IPS-15b (cell line): ENCODE measurements around the gene APMAP.

ENCODE experiments used
- H3K27me3 ChIP-seq: one replicate; pipeline ENCODE4 v1.6.1; 2013; ENCODE audit warnings: low read length; ENCODE audit not compliant: control insufficient read depth, insufficient read depth
- H3K36me3 ChIP-seq: one replicate; pipeline ENCODE4 v1.6.1; 2013; ENCODE audit warnings: low read length; ENCODE audit not compliant: control insufficient read depth, insufficient read depth
- H3K4me1 ChIP-seq: one replicate; pipeline ENCODE4 v1.6.1; 2013; ENCODE audit warnings: mild to moderate bottlenecking, low read length; ENCODE audit not compliant: control insufficient read depth, insufficient read depth
- H3K4me3 ChIP-seq: one replicate; pipeline ENCODE4 v1.5.1; 2013; ENCODE audit warnings: low read depth, low read length
- H3K9ac ChIP-seq: one replicate; pipeline ENCODE4 v1.6.1; 2013; ENCODE audit warnings: low read depth, mild to moderate bottlenecking, low read length
- H3K9me3 ChIP-seq: one replicate; pipeline ENCODE4 v1.6.1; 2013; ENCODE audit warnings: mild to moderate bottlenecking, low read length; ENCODE audit not compliant: control insufficient read depth, insufficient read depth

Gene APMAP

DNA sequence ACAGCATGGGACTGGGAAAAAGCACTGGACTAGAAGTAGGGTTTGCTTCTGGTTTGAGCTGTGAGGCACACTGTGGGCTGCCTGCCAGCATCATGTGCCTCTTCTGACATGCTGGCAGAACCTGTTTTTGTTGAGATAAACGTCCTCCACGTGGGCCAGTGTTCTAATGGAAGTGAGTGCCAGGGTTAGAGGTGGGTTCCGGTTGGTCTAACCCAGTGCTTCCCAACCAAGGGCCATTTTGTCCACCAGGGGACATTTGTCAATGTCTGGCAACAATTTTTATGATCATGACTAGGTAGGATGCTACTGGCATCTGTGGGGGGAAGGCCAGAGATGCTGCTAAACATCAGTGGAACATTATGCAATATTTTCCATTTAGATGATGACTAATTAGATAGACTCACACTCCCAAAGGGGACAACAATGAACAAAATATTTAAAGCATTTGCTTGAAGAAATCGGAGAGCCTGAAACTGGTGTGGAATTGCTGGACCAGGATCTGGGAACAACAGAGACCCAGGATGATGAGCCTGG lies 7.8 kb upstream of the APMAP start:
- H3K4me1 ChIP-seq = peaks cover 2% of the 10 kb centered on the region
- H3K9me3 ChIP-seq = no peaks in the 10 kb centered on the region
- no peak overlapping the region for H3K9ac ChIP-seq
- H3K27me3 ChIP-seq = no peaks in the 10 kb centered on the region
- H3K4me3 ChIP-seq = no peak overlapping the region
- H3K36me3 ChIP-seq = no peaks in the 10 kb centered on the region

DNA sequence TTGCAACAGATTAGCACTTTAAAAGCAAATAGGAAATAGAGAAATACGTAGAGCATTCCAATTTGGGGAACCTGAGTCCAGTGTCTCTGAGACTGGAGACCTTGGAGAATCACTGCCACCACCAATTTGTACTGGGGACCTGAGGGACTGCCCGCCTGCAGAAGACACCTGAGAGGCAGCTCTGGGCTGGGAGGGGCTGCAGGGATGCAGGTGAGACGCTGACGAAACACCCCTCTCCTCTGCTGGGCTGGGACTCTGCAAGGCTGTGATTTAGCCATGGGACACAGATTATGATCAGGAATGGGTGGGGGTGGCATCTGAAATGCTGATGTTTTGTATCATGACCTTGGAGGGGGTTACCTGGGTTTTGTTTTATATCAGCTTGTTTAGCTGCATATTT lies 7.0 kb upstream of the APMAP start:
- Histone ChIP-seq H3K4me3 (no peak overlapping the region), H3K27me3 (no peaks in the 10 kb centered on the region), H3K36me3 (no peaks in the 10 kb centered on the region), H3K9me3 (no peaks in the 10 kb centered on the region), H3K4me1 (peaks cover 2% of the 10 kb centered on the region), H3K9ac (no peak overlapping the region)

DNA sequence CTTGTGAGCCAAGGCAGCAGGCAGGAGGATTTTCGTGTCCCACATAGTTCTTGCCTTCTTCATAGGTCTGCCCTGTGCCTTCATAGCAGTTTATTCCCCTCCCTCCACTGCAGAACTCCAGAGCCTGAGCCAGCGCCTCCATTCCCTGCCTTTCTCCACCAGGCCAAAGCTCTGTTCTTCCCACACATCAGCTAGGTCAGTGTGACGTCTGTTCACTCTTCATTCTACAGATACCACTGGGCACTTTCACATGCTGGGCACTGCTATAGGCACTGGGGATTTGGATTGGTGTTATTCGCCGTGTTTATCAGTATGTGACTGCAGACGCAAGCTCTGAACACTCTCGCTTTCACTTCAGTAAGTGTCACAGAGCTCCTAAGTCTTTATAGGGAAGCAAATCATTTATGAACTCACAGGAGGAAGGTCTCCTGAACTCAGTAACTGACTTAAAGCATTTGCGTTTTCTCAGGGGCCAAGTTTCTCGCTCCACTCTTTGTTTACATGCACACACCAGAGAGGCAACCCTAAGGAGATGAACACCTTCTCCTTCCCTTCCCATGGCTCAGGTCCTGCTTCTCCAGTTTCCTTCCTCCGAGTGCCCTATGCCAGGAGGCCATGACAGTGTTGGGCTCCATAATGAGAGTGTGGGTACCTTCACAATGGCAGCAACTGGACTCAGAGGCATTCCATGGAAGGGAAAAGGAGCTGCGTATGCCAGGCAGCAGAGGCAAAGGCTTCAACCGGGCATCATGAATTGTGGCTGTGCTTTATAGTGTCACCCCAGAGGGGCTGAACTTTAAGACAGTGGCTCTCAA lies 6.3 kb upstream of the APMAP start:
- peaks cover 5% of the 10 kb centered on the region for H3K27me3 ChIP-seq
- no peaks in the 10 kb centered on the region for H3K36me3 ChIP-seq
- H3K9me3 ChIP-seq = no peaks in the 10 kb centered on the region
- H3K9ac ChIP-seq = no peak overlapping the region
- H3K4me3 ChIP-seq = no peak overlapping the region
- peaks cover 2% of the 10 kb centered on the region for H3K4me1 ChIP-seq

DNA sequence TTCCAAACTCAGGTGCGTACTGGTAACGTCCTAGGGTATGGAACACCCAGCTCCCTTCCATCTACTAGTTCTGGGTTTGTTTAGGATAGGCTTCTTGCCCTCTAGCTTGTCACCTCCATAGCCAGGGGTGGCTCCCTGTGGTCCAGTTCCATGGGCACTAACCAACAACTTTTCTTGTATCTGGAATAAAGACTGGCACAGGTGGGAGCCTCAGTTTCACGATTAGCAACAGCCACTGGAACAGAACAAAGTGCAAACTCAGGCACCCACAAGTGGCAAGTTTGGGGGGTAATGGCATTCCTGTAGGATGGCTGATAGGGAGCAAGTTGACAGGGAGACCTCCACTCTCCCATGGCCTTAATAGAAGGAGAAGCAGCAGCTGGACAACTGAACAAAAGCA lies 5.6 kb upstream of the APMAP start:
- no peak overlapping the region for H3K4me3 ChIP-seq
- peaks cover 5% of the 10 kb centered on the region for H3K27me3 ChIP-seq
- H3K9me3 ChIP-seq = no peaks in the 10 kb centered on the region
- peaks cover 2% of the 10 kb centered on the region for H3K4me1 ChIP-seq
- no peak overlapping the region for H3K9ac ChIP-seq
- H3K36me3 ChIP-seq = no peaks in the 10 kb centered on the region

DNA sequence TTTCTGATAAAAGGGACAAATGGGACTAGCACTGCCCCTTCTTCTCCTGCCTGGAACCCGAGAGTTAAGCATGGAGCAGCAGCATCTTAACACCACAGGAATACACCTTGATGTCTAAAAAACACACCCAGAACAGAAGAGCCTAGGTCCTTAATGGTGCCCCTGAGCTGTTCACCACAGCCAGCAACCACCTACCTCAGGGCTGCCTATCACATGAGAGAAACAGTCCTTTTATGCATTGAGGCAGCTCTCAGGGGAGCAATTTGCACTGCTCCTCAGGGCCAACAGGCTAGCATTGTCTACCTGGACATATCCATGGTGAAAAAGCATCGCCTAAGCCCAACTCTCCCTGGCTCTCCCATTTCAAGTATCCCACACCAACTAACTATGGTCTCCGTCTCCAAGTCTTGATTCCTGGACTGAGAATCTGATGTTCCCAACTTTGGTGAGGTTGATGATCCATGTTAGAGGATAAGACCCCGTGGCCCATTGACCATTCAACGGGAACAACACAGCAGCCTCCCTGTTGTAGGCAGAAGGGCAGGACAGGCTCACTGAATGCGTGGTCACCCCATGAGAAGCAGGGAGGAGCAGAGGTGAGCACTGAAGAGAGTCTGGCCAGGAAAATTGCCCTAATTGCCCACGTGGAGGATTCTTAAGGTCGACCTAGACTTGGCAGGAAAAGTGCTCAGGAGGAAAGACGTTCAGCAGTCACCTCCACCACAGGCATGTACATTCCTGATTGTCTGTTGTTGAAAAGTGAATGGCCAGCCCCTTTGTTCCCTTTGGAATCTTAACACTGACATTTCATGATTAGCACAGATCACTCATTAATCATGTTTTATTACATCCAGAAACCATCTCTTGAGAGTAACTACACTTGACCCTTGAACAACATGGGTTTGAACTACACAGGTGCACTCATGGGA lies 4.2 kb upstream of the APMAP start:
- Histone ChIP-seq H3K4me3 (no peak overlapping the region), H3K36me3 (no peaks in the 10 kb centered on the region), H3K27me3 (peaks cover 5% of the 10 kb centered on the region), H3K4me1 (peaks cover 2% of the 10 kb centered on the region), H3K9ac (no peak overlapping the region), H3K9me3 (no peaks in the 10 kb centered on the region)

DNA sequence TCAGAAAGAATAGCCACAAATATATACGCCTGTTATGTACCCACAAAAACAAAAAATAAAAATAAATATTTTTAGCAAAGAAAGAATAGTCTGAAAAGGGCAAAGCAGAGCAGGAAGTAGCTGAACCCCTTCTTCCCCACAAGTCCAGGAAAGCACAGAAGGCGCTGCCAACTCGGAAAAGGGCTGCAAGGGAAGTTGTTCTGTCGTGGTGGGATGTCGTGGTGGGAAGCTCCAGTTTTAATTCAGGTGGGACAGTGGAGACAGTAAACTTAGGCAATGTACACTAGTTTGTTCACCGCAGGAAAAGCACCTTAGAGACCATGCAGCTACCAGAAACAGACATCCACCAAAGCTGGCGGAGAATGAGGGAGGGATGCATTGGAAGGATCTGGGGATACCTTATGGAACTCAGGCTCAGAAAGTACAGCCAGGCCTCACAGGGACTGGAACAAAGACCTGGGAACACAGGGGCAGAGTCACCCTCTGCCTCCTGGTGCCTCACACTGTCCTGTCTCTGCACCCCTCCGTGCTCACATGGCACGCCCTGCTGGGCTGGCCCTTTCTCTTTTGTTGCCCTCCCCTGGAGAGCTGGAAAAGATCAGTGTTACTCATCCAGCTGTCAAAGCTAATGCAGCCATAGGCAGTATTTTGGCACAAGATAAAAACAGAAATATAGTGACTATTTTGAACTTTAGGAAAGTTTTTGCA lies 3.3 kb upstream of the APMAP start:
- peaks cover 5% of the 10 kb centered on the region for H3K27me3 ChIP-seq
- no peaks in the 10 kb centered on the region for H3K9me3 ChIP-seq
- no peaks in the 10 kb centered on the region for H3K36me3 ChIP-seq
- H3K9ac ChIP-seq = no peak overlapping the region
- H3K4me1 ChIP-seq = peaks cover 6% of the 10 kb centered on the region
- no peak overlapping the region for H3K4me3 ChIP-seq

DNA sequence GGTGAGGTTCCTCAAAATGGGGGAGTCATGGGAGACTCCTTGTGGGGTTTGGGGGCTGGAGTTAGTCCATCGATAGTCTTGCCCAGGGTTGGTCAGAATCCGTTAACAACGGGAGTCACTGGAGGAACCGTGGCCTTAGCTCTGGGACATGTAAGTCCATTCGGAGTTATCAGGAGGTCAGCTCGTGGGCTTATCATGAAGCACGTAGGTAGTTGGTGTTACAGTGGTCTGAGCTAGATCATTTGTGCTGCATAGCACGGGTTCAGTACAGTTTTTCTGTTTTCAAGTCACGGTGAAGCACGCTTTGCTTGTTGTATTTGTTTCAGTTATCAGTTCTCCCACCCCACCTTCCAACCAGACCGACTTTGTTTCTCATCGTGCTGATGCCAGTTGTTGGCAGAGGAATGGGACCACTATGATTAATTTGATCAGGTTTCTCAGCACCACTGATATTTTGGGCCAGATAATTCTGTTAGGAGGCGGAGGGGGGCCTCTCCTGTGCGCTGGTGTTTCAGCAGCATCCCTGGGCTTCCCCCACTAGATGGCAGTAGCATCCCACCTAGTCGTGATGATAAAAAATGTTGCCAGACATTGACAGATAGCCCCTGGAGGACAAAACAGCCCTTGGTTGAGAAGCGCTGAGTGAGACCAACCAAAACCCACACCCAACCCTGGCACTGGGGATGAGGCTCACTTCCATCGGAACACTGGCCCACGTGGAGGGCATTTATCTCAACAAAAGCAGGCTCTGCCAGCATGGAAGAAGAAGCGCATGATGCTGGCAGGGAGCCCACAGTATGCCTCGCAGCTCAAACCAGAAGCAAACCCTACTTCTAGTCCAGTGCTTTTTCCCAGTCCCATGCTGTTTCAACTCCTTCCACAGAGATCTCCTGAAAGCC lies 2.2 kb upstream of the APMAP start:
- Histone ChIP-seq H3K9me3 (no peaks in the 10 kb centered on the region), H3K4me3 (no peak overlapping the region), H3K36me3 (no peaks in the 10 kb centered on the region), H3K9ac (no peak overlapping the region), H3K27me3 (peaks cover 5% of the 10 kb centered on the region), H3K4me1 (peaks cover 6% of the 10 kb centered on the region)

DNA sequence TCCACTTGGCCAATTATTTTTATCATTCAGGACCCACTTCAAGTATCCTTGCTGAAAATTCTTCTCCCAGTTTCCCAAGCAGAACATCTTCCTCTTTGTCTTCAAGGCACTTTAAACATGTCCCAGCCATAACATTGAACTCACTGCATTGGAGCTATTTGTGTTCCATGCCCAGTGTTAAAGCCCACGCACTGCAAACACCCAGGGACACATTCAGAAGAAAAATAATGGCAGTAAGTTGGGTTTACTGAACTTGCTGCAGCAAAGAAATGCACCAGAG lies 1.6 kb upstream of the APMAP start:
- no peaks in the 10 kb centered on the region for H3K36me3 ChIP-seq
- no peak overlapping the region for H3K4me3 ChIP-seq
- H3K9ac ChIP-seq = no peak overlapping the region
- no peaks in the 10 kb centered on the region for H3K9me3 ChIP-seq
- peaks cover 5% of the 10 kb centered on the region for H3K27me3 ChIP-seq
- H3K4me1 ChIP-seq = peaks cover 6% of the 10 kb centered on the region

DNA sequence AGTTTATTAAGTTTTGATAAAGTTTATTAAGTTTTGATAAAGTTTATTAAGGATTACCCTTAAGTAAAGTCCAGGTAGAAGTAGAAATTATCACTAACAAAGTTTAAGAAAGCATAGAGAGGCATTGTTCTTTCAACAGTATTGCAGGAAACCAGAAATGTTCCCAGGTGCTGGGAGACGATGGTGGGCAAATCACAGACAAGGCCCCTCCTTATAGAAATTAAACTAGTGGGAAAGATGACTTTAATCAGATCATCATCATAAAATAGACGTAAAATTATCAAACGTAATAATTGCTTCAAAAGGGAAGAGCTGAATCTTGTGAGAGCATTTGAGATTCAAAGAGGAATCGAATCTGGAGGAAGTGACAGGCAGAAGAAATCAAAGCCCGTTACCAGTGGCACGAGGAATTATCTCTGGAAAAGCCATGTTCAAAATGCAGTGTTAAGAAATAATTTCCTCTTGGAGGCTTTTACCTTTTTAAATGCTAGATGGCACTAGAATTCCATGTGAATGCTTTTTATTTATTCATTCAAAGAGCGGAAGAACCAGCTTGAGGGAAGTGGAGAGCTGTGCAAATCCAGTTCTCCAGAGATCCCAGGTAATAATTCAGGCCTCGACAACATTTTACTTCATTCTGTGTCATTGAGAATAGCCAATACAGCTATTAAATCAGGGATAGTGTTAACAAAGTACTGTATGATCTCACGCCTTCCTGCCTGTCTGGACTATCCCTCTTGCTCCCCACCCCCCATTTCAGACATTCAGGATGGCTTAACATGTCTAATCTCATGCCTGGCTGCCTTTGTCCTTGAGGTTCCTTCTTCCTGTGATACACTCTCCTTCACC lies 1.0 kb upstream of the APMAP start:
- peak overlapping the region; percentile 94 for H3K4me3 ChIP-seq
- H3K9ac ChIP-seq = peak overlapping the region; percentile 67
- peaks cover 5% of the 10 kb centered on the region for H3K27me3 ChIP-seq
- H3K4me1 ChIP-seq = peaks cover 6% of the 10 kb centered on the region
- no peaks in the 10 kb centered on the region for H3K9me3 ChIP-seq
- no peaks in the 10 kb centered on the region for H3K36me3 ChIP-seq

DNA sequence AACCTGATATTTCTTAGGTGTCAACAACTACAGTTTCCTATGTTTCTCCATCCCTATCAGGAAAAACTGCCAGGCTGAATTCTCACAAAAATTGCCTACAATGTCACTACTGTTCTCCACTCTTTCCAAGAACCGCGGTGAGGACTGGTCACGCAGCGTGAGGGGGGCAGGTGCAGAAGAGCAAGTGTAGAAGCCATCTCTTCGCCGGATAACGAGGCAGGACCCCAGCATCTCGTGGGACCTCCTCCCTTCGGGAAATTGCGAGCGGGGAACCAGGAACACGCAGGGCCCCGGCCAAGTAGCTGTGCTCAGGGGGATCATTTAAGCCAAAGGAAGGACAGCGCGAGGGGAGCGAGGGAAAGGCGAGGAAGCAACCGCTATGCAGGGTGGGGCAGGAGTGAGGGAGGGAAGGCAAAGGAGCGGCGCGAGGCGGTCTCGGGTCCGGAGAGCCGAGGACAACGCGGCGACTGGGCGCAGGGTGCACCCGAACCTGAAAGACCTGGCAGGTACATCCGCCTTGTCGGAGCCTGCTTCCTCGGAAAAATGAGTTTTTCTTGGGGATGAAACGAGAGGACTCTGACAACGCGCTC lies 559 bp downstream of the APMAP start:
- no peaks in the 10 kb centered on the region for H3K9me3 ChIP-seq
- H3K4me1 ChIP-seq = peaks cover 6% of the 10 kb centered on the region

More for the DNA sequence above, 559 bp downstream of the APMAP start:
- H3K9ac ChIP-seq = peak overlapping the region; percentile 84
- H3K27me3 ChIP-seq = peaks cover 5% of the 10 kb centered on the region
- no peaks in the 10 kb centered on the region for H3K36me3 ChIP-seq
- peak overlapping the region; percentile 94 for H3K4me3 ChIP-seq
